Activated naive CD8-positive, alpha-beta T cell (primary cell): Measurements from ENCODE around the gene ITPR2.
"Not testable (repeated sequence)": the region's sequence is repeated elsewhere in the genome, so short reads cannot be mapped to it uniquely, and the experiment has no call there.

Experiments used
- H3K27ac Mint-ChIP-seq: one replicate; pipeline ENCODE4 v1.8.0; 2021; ENCODE audit warnings: mixed read lengths
- H3K27me3 Mint-ChIP-seq: one replicate; pipeline ENCODE4 v1.8.0; 2021; ENCODE audit warnings: mixed read lengths
- H3K36me3 Mint-ChIP-seq: one replicate; pipeline ENCODE4 v1.8.0; 2021; ENCODE audit warnings: mixed read lengths
- H3K4me1 Mint-ChIP-seq: one replicate; pipeline ENCODE4 v1.8.0; 2021; ENCODE audit warnings: low read depth, mixed read lengths
- H3K4me3 Mint-ChIP-seq: one replicate; pipeline ENCODE4 v1.8.0; 2021; ENCODE audit warnings: mild to moderate bottlenecking, mixed read lengths
- H3K9me3 Mint-ChIP-seq: one replicate; pipeline ENCODE4 v1.8.0; 2021; ENCODE audit warnings: low read depth, mixed read lengths

ITPR2 gene

GRCh38 chr12:26451763-26452162 lies 381.2 kb downstream of the ITPR2 start:
- Mint-ChIP-seq H3K9me3 (no peaks in the 10 kb centered on the region), H3K36me3 (peaks cover 11% of the 10 kb centered on the region)

GRCh38 chr12:26445909-26446308 lies 387.1 kb downstream of the ITPR2 start:
- Mint-ChIP-seq H3K9me3 (no peaks in the 10 kb centered on the region), H3K4me1 (no peaks in the 10 kb centered on the region), H3K36me3 (peaks cover 28% of the 10 kb centered on the region), H3K27me3 (no peaks in the 10 kb centered on the region), H3K4me3 (no peak overlapping the region), H3K27ac (no peak overlapping the region)

More at GRCh38 chr12:26451763-26452162, 381.2 kb downstream of the ITPR2 start:
- Mint-ChIP-seq H3K4me1 (no peaks in the 10 kb centered on the region), H3K27me3 (no peaks in the 10 kb centered on the region), H3K27ac (no peak overlapping the region), H3K4me3 (no peak overlapping the region)

- Mint-ChIP-seq H3K27ac (no peak overlapping the region), H3K4me1 (no peaks in the 10 kb centered on the region), H3K9me3 (no peaks in the 10 kb centered on the region), H3K36me3 (peaks cover 28% of the 10 kb centered on the region), H3K27me3 (no peaks in the 10 kb centered on the region), H3K4me3 (no peak overlapping the region)
These were observed 389.7 kb downstream of the ITPR2 start for GRCh38 chr12:26443309-26443708.

GRCh38 chr12:26441434-26441833 lies 391.6 kb downstream of the ITPR2 start:
- Mint-ChIP-seq H3K4me1 (no peaks in the 10 kb centered on the region), H3K27ac (no peak overlapping the region), H3K36me3 (peaks cover 28% of the 10 kb centered on the region), H3K9me3 (no peaks in the 10 kb centered on the region), H3K27me3 (no peaks in the 10 kb centered on the region), H3K4me3 (no peak overlapping the region)

GRCh38 chr12:26435069-26435404 lies 398.0 kb downstream of the ITPR2 start:
- Mint-ChIP-seq H3K9me3 (no peaks in the 10 kb centered on the region), H3K27ac (no peak overlapping the region), H3K36me3 (peaks cover 14% of the 10 kb centered on the region), H3K4me3 (no peak overlapping the region), H3K4me1 (no peaks in the 10 kb centered on the region), H3K27me3 (no peaks in the 10 kb centered on the region)

GRCh38 chr12:26434299-26435068 lies 398.5 kb downstream of the ITPR2 start:
- H3K4me3 Mint-ChIP-seq: no peak overlapping the region
- peaks cover 14% of the 10 kb centered on the region for H3K36me3 Mint-ChIP-seq
- H3K9me3 Mint-ChIP-seq: no peaks in the 10 kb centered on the region
- H3K4me1 Mint-ChIP-seq: no peaks in the 10 kb centered on the region
- no peaks in the 10 kb centered on the region for H3K27me3 Mint-ChIP-seq
- H3K27ac Mint-ChIP-seq: no peak overlapping the region

GRCh38 chr12:26433701-26434100 lies 399.3 kb downstream of the ITPR2 start:
- H3K27me3 Mint-ChIP-seq, H3K27ac Mint-ChIP-seq, H3K9me3 Mint-ChIP-seq, H3K4me1 Mint-ChIP-seq, H3K4me3 Mint-ChIP-seq: not testable (repeated sequence)
- H3K36me3 Mint-ChIP-seq: peaks cover 15% of the 10 kb centered on the region

GRCh38 chr12:26431211-26431610 lies 401.8 kb downstream of the ITPR2 start:
- H3K9me3 Mint-ChIP-seq: no peaks in the 10 kb centered on the region
- H3K4me3 Mint-ChIP-seq: no peak overlapping the region
- H3K27me3 Mint-ChIP-seq: no peaks in the 10 kb centered on the region
- H3K4me1 Mint-ChIP-seq: no peaks in the 10 kb centered on the region
- no peak overlapping the region for H3K27ac Mint-ChIP-seq
- H3K36me3 Mint-ChIP-seq: peaks cover 20% of the 10 kb centered on the region

- not testable (repeated sequence) for H3K9me3 Mint-ChIP-seq, H3K27ac Mint-ChIP-seq, H3K4me1 Mint-ChIP-seq, H3K4me3 Mint-ChIP-seq, H3K27me3 Mint-ChIP-seq
- H3K36me3 Mint-ChIP-seq: peaks cover 23% of the 10 kb centered on the region
These were observed 402.4 kb downstream of the ITPR2 start for GRCh38 chr12:26430596-26430995.

- Mint-ChIP-seq H3K4me3 (no peak overlapping the region), H3K27ac (no peak overlapping the region), H3K9me3 (no peaks in the 10 kb centered on the region), H3K4me1 (no peaks in the 10 kb centered on the region), H3K36me3 (peaks cover 25% of the 10 kb centered on the region), H3K27me3 (no peaks in the 10 kb centered on the region)
These were observed 403.8 kb downstream of the ITPR2 start for GRCh38 chr12:26429070-26429691.

GRCh38 chr12:26428420-26428819 lies 404.6 kb downstream of the ITPR2 start:
- no peaks in the 10 kb centered on the region for H3K9me3 Mint-ChIP-seq
- no peaks in the 10 kb centered on the region for H3K27me3 Mint-ChIP-seq
- no peaks in the 10 kb centered on the region for H3K4me1 Mint-ChIP-seq
- H3K36me3 Mint-ChIP-seq: peaks cover 29% of the 10 kb centered on the region
- no peak overlapping the region for H3K27ac Mint-ChIP-seq
- no peak overlapping the region for H3K4me3 Mint-ChIP-seq

GRCh38 chr12:26426652-26427051 lies 406.3 kb downstream of the ITPR2 start:
- Mint-ChIP-seq H3K27me3 (no peaks in the 10 kb centered on the region), H3K27ac (no peak overlapping the region), H3K9me3 (no peaks in the 10 kb centered on the region), H3K4me3 (no peak overlapping the region), H3K36me3 (peaks cover 23% of the 10 kb centered on the region), H3K4me1 (no peaks in the 10 kb centered on the region)

- Mint-ChIP-seq H3K27me3 (no peaks in the 10 kb centered on the region), H3K4me1 (no peaks in the 10 kb centered on the region), H3K36me3 (peaks cover 28% of the 10 kb centered on the region), H3K4me3 (no peak overlapping the region), H3K27ac (no peak overlapping the region), H3K9me3 (no peaks in the 10 kb centered on the region)
These were observed 407.3 kb downstream of the ITPR2 start for GRCh38 chr12:26425587-26426260.

- no peak overlapping the region for H3K4me3 Mint-ChIP-seq
- H3K4me1 Mint-ChIP-seq: no peaks in the 10 kb centered on the region
- H3K9me3 Mint-ChIP-seq: peaks cover 4% of the 10 kb centered on the region
- H3K36me3 Mint-ChIP-seq: peaks cover 28% of the 10 kb centered on the region
- no peaks in the 10 kb centered on the region for H3K27me3 Mint-ChIP-seq
- no peak overlapping the region for H3K27ac Mint-ChIP-seq
These were observed 410.1 kb downstream of the ITPR2 start for GRCh38 chr12:26422839-26423398.

GRCh38 chr12:26416550-26416949 lies 416.4 kb downstream of the ITPR2 start:
- H3K4me3 Mint-ChIP-seq: no peak overlapping the region
- H3K9me3 Mint-ChIP-seq: peaks cover 4% of the 10 kb centered on the region
- no peak overlapping the region for H3K27ac Mint-ChIP-seq
- no peaks in the 10 kb centered on the region for H3K27me3 Mint-ChIP-seq
- H3K36me3 Mint-ChIP-seq: peaks cover 40% of the 10 kb centered on the region
- no peaks in the 10 kb centered on the region for H3K4me1 Mint-ChIP-seq
